GM12878 (cell line): Measurements from ENCODE around the gene SYNJ2. TPM values are rescaled to one million over a fixed set of nuclear protein-coding genes. Genes with fewer than 3 reads are reported as not detected.

Experiments
- ATAC-seq: fragments of 200-7000 bp; cut with Tn5 transposase; 3 replicates; pipeline ENCODE4 v1.9.1; 2020; ENCODE audit warnings: mild to moderate bottlenecking, moderate library complexity
- BruUV-seq: library from RNA; stranded (reverse); fragments of 400-500 nt; replicated peaks from 2 replicates; lab custom pipeline; 2021; lab: Mats Ljungman, UMichigan
- CTCF ChIA-PET: fragments of 300-600 bp; sonication (Branson Sonifier 250); formaldehyde crosslinking; extraction: SDS; loops from one replicate; lab custom pipeline; 2021; ENCODE audit warnings: inconsistent platforms; lab: Yijun Ruan, JAX
- POLR2A ChIA-PET: fragments of 350-600 bp; formaldehyde crosslinking; extraction: SDS; loops from one replicate; lab custom pipeline; 2021; ENCODE audit warnings: inconsistent platforms; lab: Charles Lee
- RAD21 ChIA-PET: fragments of 300-600 bp; sonication (Branson Sonifier 250); formaldehyde crosslinking; loops from one replicate; lab custom pipeline; 2023; ENCODE audit warnings: antibody characterized with exemption; ENCODE audit not compliant: unreplicated experiment; lab: Charles Lee
- SMC1A ChIA-PET: fragments of 300-600 bp; sonication (Branson Sonifier 250); formaldehyde crosslinking; loops from one replicate; lab custom pipeline; 2023; ENCODE audit not compliant: unreplicated experiment, uncharacterized antibody; lab: Charles Lee
- DNase-seq: peaks from one replicate; pipeline ENCODE4 v3.0.0-alpha.2; 2011; ENCODE audit warnings: low read depth, low spot score
- FAIRE-seq: peaks from 3 replicates; lab custom pipeline; 2011; peaks lifted over from hg19 to GRCh38; lab: Jason Lieb, UNC
- H2AFZ ChIP-seq: 2 replicates; pipeline ENCODE4 v1.6.0; 2011; ENCODE audit warnings: low read depth, low read length, control low read depth; ENCODE audit not compliant: control insufficient read depth
- H3K27ac ChIP-seq: 2 replicates; pipeline ENCODE4 v1.5.1; 2011; ENCODE audit warnings: control low read depth; ENCODE audit not compliant: control insufficient read depth, insufficient read depth
- H3K27me3 ChIP-seq, 2 experiments: replicated peaks in 1 of 2; 2 replicates each; pipeline versions ENCODE4 v1.6.0 to v1.6.1; 2011; ENCODE audit warnings: low read length in 1 of 2; ENCODE audit not compliant: control insufficient read depth in 2 of 2, insufficient read depth in 2 of 2
- H3K36me3 ChIP-seq, 2 experiments: 2 replicates each; pipeline ENCODE4 v1.5.1; 2011; ENCODE audit warnings: low read length in 1 of 2; ENCODE audit not compliant: control insufficient read depth in 2 of 2, insufficient read depth in 2 of 2
- H3K4me1 ChIP-seq: 2 replicates; pipeline ENCODE4 v1.6.1; 2011; ENCODE audit warnings: mild to moderate bottlenecking, low read length, moderate library complexity, mixed read lengths; ENCODE audit not compliant: control insufficient read depth, insufficient read depth
- H3K4me2 ChIP-seq: 2 replicates; pipeline ENCODE4 v1.6.0; 2011; ENCODE audit warnings: control low read depth; ENCODE audit not compliant: control insufficient read depth, insufficient read depth
- H3K4me3 ChIP-seq: fragments of 200-600 bp; sonication (generic); 2 replicates; pipeline ENCODE4 v1.5.1; 2016
- H3K79me2 ChIP-seq: 2 replicates; pipeline ENCODE4 v1.6.0; 2011; ENCODE audit warnings: low read length; ENCODE audit not compliant: control insufficient read depth, insufficient read depth
- H3K9ac ChIP-seq: 2 replicates; pipeline ENCODE4 v1.8.0; 2011; ENCODE audit warnings: low read length, control low read depth, mixed read lengths; ENCODE audit not compliant: control insufficient read depth, insufficient read depth
- H3K9me3 ChIP-seq: replicated peaks from 3 replicates; pipeline ENCODE4 v1.5.1; 2011; ENCODE audit warnings: mild to moderate bottlenecking, low read length; ENCODE audit not compliant: control insufficient read depth, insufficient read depth
- H4K20me1 ChIP-seq: 2 replicates; pipeline ENCODE4 v1.6.0; 2011; ENCODE audit not compliant: control insufficient read depth, insufficient read depth
- GABPA ChIP-seq: IDR thresholded peaks from 2 replicates; pipeline ENCODE4 v1.6.1; 2014; ENCODE audit warnings: antibody characterized with exemption, low read depth, mild to moderate bottlenecking, inconsistent platforms
- MAX ChIP-seq: IDR thresholded peaks from 2 replicates; pipeline ENCODE4 v1.6.1; 2012; ENCODE audit warnings: low read depth, low read length, improper control_type of control experiment
- NFYB ChIP-seq: IDR thresholded peaks from 2 replicates; pipeline ENCODE4 v1.6.1; 2011; ENCODE audit warnings: low read depth, mild to moderate bottlenecking, low read length, improper control_type of control experiment, moderate library complexity; ENCODE audit not compliant: insufficient read depth
- NR2C2 ChIP-seq: IDR thresholded peaks from 2 replicates; pipeline ENCODE4 v1.6.1; 2011; ENCODE audit warnings: borderline replicate concordance, low read depth; ENCODE audit not compliant: control insufficient read depth, insufficient read length
- PKNOX1 ChIP-seq: fragments of 450-650 bp; IDR thresholded peaks from 2 replicates; pipeline ENCODE4 v1.6.1; 2016; ENCODE audit warnings: mild to moderate bottlenecking
- POLR2AphosphoS2 ChIP-seq: IDR thresholded peaks from 2 replicates; pipeline ENCODE4 v1.6.1; 2011; ENCODE audit warnings: low read depth, mild to moderate bottlenecking, low read length, improper control_type of control experiment, moderate library complexity
- ZNF274 ChIP-seq: IDR thresholded peaks from one replicate; pipeline ENCODE4 v1.8.0; 2011; ENCODE audit not compliant: insufficient read length, insufficient read depth
- ZNF687 ChIP-seq: fragments of 450-650 bp; IDR thresholded peaks from 2 replicates; pipeline ENCODE4 v1.6.1; 2017; ENCODE audit warnings: mild to moderate bottlenecking, moderate library complexity
- WGBS: methylation state at CpG from one replicate; pipeline ENCODE4 v1.1.6; 2016; ENCODE audit warnings: low lambda C conversion rate; ENCODE audit not compliant: insufficient replicate concordance, insufficient coverage; ENCODE audit errors: missing lambda C conversion rate; 5-methylcytosine and 5-hydroxymethylcytosine counted together
- in situ Hi-C: fragments of 300-500 bp; cut with MboI; formaldehyde crosslinking; loops from 9 replicates; pipeline ENCODE4 v1.14.3; 2018; ENCODE audit warnings: mixed read lengths
- intact Hi-C: fragments of 100-400 bp; cut with micrococcal nuclease; formaldehyde crosslinking; loops from one replicate; pipeline ENCODE4 v1.14.2; 2022; ENCODE audit not compliant: unreplicated experiment
- polyA plus RNA-seq, 11 experiments: library from polyadenylated mRNA; depleted of rRNA in 4 of 11; unstranded in 6 of 11; stranded (reverse) in 5 of 11; fragments of >200 nt; fragmentation: Nextera tagmentation in 4 of 11; fragmentation: Illumina TruSeq in 1 of 11; extraction: Ambion mirVana in 4 of 11; extraction: Trizol in 1 of 11; gene quantifications; 1 replicate in 1 of 11; 2 replicates in 10 of 11; pipeline versions ENCODE4 v1.2.1 to v1.2.3, GENCODE V29; 2011 to 2016; ENCODE audit warnings: inconsistent platforms in 2 of 11, missing spikeins in 2 of 11, low read depth in 1 of 11
- total RNA-seq, 4 experiments: library from RNA; depleted of rRNA in 3 of 4; stranded (reverse); fragments of >200 nt in 3 of 4; fragmentation: Illumina TruSeq in 1 of 4; extraction: Trizol in 1 of 4; gene quantifications; 2 replicates each; pipeline versions ENCODE4 v1.2.1 to v1.2.3, GENCODE V29; 2013 to 2021

The SYNJ2 gene
- total and polyA plus RNA-seq, 10 of the 15 experiments (the other 5 are each of a cell fraction or from before 2014, with no cell fraction given) = 0.11 to 1.8 (median 0.57) TPM

- ATAC-seq = no peak
- Histone ChIP-seq H3K9me3 (no peaks in the 10 kb centered on the region), H3K79me2 (no peaks in the 10 kb centered on the region), H3K4me3 (no peak overlapping the region), H3K4me2 (no peak overlapping the region), H2AFZ (no peak overlapping the region), H3K4me1 (peaks cover 5% of the 10 kb centered on the region), H3K9ac (no peak overlapping the region), H3K36me3 (no peaks in the 10 kb centered on the region; a peak in 1 of 4 replicates), H3K27ac (no peak overlapping the region), H3K27me3 (no peaks in the 10 kb centered on the region), H4K20me1 (no peaks in the 10 kb centered on the region)
- no peak for FAIRE-seq
- intact Hi-C loops = no loop called here
- 97% methylated on average over 2 of the region's 2 CpGs for WGBS
- no peak for DNase-seq
- SMC1A ChIA-PET = no interaction called here
- CTCF ChIA-PET = no interaction called here
- RAD21 ChIA-PET = no interaction called here
- in situ Hi-C loops = no loop called here
- POLR2A ChIA-PET = no interaction called here
- TF ChIP-seq GABPA = no peak
- BruUV-seq = no TSS peak
Observed at GRCh38 chr6:158051968-158052367, 70.3 kb downstream of the SYNJ2 start.

- no peaks in the 10 kb centered on the region for H4K20me1 ChIP-seq
- intact Hi-C loops = no loop called here
- RAD21 ChIA-PET = no interaction called here
- no peaks in the 10 kb centered on the region for H3K79me2 ChIP-seq
- no peak overlapping the region for H3K27ac ChIP-seq
- no peaks in the 10 kb centered on the region; the same call in 1 of the 2 replicates for H3K4me1 ChIP-seq
- H3K9ac ChIP-seq = no peak overlapping the region
- in situ Hi-C loops = no loop called here
- CTCF ChIA-PET = interaction anchor here (2.5 kb wide), 1 partner anchor 19 kb away, joined by 10 read pairs; no protein-coding TSS in a partner anchor
- H3K4me3 ChIP-seq = no peak overlapping the region
- no peak overlapping the region for H2AFZ ChIP-seq
- SMC1A ChIA-PET = interaction anchor here (0.6 kb wide), 1 partner anchor 125 kb away, joined by 3 read pairs; no protein-coding TSS in a partner anchor
- ATAC-seq (no peak), DNase-seq (no peak), FAIRE-seq (no peak)
- WGBS = 92% methylated on average over 2 of the region's 2 CpGs
- no peaks in the 10 kb centered on the region; a peak in 1 of 4 replicates for H3K36me3 ChIP-seq
- no peak overlapping the region for H3K4me2 ChIP-seq
- no peaks in the 10 kb centered on the region for H3K9me3 ChIP-seq
- POLR2A ChIA-PET = no interaction called here
- H3K27me3 ChIP-seq = no peaks in the 10 kb centered on the region
- no TSS peak for BruUV-seq
- no peak for TF ChIP-seq NFYB
- no peak for TF ChIP-seq POLR2AphosphoS2
- TF ChIP-seq ZNF274 = no peak
- TF ChIP-seq MAX = no peak
- TF ChIP-seq NR2C2 = no peak
- TF ChIP-seq PKNOX1 = no peak
- no peak for TF ChIP-seq ZNF687
Observed at GRCh38 chr6:158053377-158054313, 72.0 kb downstream of the SYNJ2 start.
